K562 (cell line): ENCODE measurements around the gene CHTOP. TPM values are rescaled to one million over a fixed set of nuclear protein-coding genes. Genes with fewer than 3 reads are reported as not detected.

ENCODE experiments used
- ATF1 ChIP-seq, 2 experiments: fragments of 450-650 bp in 1 of 2; IDR thresholded peaks; 2 replicates each; pipeline ENCODE4 v1.6.1; 2016; ENCODE audit warnings: missing compliant biosample characterization in 1 of 2, missing genetic modification characterization in 1 of 2
- CHD4 ChIP-seq: fragments of 200-600 bp; sonication (generic); IDR thresholded peaks from 3 replicates; pipeline ENCODE4 v1.6.1; 2012; ENCODE audit warnings: low read depth, mild to moderate bottlenecking, mixed read lengths, low read length, inconsistent platforms; ENCODE audit not compliant: insufficient read depth, insufficient replicate concordance, poor library complexity, severe bottlenecking
- POLR2G ChIP-seq: fragments of 200-400 bp; formaldehyde crosslinking; IDR thresholded peaks from 2 replicates; pipeline ENCODE4 v1.6.1; 2017; ENCODE audit warnings: low read depth, mild to moderate bottlenecking, antibody characterized with exemption, low read length, moderate library complexity
- RCOR1 ChIP-seq, 2 experiments: IDR thresholded peaks; 2 replicates each; pipeline ENCODE4 v1.6.1; 2012; ENCODE audit warnings: low read depth in 2 of 2, low read length in 2 of 2, borderline replicate concordance in 1 of 2, improper control_type of control experiment in 1 of 2
- SIN3B ChIP-seq: fragments of 450-650 bp; IDR thresholded peaks from 2 replicates; pipeline ENCODE4 v1.6.1; 2017; ENCODE audit warnings: low read depth, mild to moderate bottlenecking, moderate library complexity
- polyA plus RNA-seq, 8 experiments: library from polyadenylated mRNA; depleted of rRNA in 4 of 8; stranded (reverse) in 5 of 8; unstranded in 3 of 8; fragments of >200 nt; fragmentation: Nextera tagmentation in 2 of 8; fragmentation: Illumina TruSeq in 1 of 8; extraction: Ambion mirVana in 2 of 8; extraction: Trizol in 1 of 8; gene quantifications; 2 replicates each; pipeline versions ENCODE4 v1.2.1 to v1.2.3, GENCODE V29; 2011 to 2014; ENCODE audit warnings: inconsistent platforms in 1 of 8, missing spikeins in 1 of 8
- total RNA-seq, 7 experiments: library from RNA; depleted of rRNA in 6 of 7; stranded (reverse); fragments of >200 nt in 6 of 7; fragmentation: Illumina TruSeq in 2 of 7; extraction: Trizol in 2 of 7; gene quantifications; 2 replicates each; pipeline versions ENCODE4 v1.2.1 to v1.2.3, GENCODE V29; 2011 to 2021; ENCODE audit warnings: low replicate concordance in 1 of 7
- TF ChIP-seq, protein P1 (sequence below): sonication (generic); formaldehyde crosslinking; IDR thresholded peaks from 2 replicates; pipeline ENCODE4 v1.8.0; 2022; ENCODE audit warnings: missing genetic modification reagents, mild to moderate bottlenecking, moderate library complexity, borderline replicate concordance

Gene CHTOP
- total and polyA plus RNA-seq, 9 of the 15 experiments (the other 6 are each of a cell fraction or from before 2014, with no cell fraction given): 10.2 to 91.8 (median 60.8) TPM

DNA sequence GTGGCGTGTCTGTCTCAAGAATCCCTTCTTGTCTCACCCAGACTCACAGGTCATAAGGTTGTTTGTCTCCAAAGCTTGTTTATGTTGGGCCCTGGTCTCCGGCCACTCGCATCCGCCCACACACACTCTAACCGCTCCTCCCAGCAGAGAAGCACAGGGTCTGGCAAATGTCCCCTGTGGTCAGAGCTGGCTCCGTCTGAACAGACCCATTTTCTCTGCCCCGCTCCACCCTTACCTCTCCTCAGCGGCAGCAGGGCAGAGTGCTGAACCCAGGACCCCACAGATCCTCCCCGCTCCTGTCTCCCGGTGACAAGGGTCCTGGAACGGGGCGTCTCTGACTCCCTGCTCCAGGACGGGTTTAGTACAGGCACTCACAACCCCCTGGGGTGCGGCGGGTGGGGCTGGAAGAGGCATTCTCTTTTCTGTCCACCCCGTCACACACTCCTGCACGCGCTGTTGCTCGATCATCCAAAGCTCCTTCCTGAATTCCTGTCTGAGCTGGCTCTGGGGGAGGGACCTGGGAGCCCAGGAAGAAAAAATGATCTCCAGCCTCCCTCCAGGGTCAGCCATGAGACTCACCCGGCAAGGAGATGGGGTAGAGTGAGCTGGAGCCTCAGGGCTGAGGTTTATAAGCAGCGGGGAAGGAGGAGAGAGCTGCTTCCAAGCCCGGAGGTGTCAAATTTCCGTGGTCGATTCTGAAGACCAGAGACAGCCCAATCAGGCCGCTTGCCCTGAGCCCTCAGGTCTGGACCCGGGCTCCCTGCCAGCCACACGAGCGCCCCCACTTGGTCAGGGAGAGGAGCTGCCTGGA, 6.8 kb upstream of the CHTOP start, which contains the start of gene S100A13 (continued):
- TF ChIP-seq RCOR1 (IDR thresholded peaks at IDR 0.05; ENCODE audit: borderline replicate concordance in 1 of 2, low read depth in 2 of 2, low read length in 2 of 2): peak; percentile 31 to 58; a peak in 3 of 4 replicates
- TF ChIP-seq POLR2G: peak; percentile 86
- TF ChIP-seq, protein P1, sequence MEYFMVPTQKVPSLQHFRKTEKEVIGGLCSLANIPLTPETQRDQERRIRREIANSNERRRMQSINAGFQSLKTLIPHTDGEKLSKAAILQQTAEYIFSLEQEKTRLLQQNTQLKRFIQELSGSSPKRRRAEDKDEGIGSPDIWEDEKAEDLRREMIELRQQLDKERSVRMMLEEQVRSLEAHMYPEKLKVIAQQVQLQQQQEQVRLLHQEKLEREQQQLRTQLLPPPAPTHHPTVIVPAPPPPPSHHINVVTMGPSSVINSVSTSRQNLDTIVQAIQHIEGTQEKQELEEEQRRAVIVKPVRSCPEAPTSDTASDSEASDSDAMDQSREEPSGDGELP (CRISPR knock-in tag): peak; percentile 66; the same call in 1 of the 2 replicates
- no peak for TF ChIP-seq ATF1 (CRISPR knock-in tag; IDR thresholded peaks at IDR 0.05)
- 0 out of 2 replicates have a peak, but pooled peaks have one; percentile 25 for TF ChIP-seq ATF1 (tag; IDR thresholded peaks at IDR 0.05)
- TF ChIP-seq CHD4: no peak
- TF ChIP-seq SIN3B: no peak
